ENCODE results near the gene TMPRSS12. TPM values are rescaled to one million over a fixed set of nuclear protein-coding genes. Genes with fewer than 3 reads are reported as not detected.
"Not testable (repeated sequence)": the region's sequence is repeated elsewhere in the genome, so short reads cannot be mapped to it uniquely, and the experiment has no call there.

TMPRSS12 gene
- total RNA-seq, 1 experiment from 2014 or later, result not detected

DNA sequence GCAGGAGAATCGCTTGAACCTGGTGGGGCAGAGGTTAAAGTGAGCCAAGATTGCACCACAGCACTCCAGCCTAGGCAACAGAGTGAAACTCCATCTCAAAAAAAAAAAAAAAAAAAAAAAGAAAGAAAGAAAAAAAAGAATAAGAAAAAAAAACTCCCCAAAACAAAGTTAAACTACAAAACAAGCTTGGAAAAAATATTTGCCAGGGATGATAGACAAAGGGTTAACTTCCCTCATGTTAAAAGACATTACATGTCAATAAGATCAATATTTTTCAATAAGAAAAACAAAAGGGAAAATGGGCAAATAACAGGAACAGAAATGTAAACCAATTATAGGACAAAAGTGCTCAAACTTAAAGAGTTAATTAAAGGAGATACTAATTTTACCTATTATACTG is 83.2 kb downstream of the TMPRSS12 start:
- no peak for DNase-seq (ENCODE audit: low spot score)

DNA sequence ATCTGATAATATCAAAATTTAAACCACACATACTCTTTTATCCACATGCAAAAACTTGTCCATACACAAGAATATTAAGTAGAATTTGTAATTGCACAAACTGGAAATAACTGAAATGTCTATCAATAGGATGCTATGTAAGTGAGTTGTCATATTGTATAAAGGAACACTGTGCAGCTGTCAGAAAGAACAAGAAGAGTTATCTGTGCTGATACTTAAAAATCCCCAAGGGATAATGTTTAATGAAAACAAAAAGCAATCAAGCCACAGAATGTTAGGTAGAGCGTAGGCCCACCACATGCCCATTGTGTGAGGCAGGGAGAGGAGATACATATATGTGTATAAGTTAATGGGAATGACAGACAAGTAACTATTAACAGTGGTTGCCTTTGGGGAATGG is 83.7 kb downstream of the TMPRSS12 start:
- no peak for DNase-seq (ENCODE audit: low spot score)

DNA sequence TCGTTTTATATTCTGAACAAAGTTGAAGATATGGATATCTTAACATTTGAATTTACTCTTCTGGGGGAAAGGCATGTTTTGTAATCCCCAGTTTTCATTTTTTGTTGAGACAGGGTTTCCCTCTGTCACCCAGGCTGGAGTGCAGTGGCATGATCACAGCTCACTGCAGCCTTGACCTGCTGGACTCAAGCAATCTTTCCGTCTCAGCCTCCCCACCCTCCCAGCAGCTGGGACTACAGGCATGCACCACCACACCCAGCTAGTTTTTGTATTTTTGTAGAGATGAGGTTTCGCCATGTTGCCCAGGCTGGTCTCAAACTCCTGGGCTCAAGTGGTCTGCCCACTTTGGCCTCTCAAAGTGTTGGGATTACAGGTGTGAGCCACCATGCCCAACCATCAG is 84.2 kb downstream of the TMPRSS12 start:
- DNase-seq (ENCODE audit: low spot score), result not testable (repeated sequence)

DNA sequence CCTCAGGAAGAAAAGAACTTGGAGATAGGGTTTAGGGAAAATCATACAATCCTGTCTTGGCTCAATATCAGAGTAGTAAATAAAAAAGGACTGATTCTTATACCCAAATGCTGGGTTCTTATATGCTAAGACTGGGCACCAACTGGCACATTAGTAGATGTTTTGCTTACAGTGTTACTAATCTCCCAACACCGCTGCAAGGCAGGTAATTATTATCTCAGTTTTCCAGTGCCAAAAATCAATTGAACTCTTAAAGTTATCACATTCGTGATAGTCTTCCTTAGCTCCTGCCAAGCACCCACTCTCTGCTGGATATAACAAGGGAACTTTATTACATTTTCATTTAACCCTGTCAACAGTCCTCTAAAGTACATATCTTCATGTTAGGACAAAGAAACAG is 84.6 kb downstream of the TMPRSS12 start:
- DNase-seq (ENCODE audit: low spot score), result no peak

DNA sequence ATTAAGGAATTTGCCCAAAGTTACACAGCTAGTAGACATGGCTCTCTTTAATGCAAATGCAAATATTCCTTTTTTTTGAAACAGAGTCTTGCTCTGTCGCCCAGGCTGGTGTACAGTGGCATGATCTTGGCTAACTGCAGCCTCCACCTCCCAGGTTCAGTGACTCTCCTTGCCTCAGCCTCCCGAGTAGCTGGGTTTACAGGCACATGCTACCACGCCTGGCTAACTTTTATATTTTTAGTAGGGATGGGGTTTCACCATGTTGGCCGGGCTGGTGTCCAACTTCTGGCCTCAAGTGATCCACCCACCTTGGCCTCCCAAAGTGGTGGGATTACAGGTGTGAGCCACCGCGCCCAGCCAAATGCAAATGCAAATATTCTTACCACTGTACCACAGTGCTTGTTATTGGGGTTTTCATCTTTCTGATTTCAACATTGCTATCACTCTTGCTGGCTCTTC is 85.1 kb downstream of the TMPRSS12 start:
- no peak for DNase-seq (ENCODE audit: low spot score)

DNA sequence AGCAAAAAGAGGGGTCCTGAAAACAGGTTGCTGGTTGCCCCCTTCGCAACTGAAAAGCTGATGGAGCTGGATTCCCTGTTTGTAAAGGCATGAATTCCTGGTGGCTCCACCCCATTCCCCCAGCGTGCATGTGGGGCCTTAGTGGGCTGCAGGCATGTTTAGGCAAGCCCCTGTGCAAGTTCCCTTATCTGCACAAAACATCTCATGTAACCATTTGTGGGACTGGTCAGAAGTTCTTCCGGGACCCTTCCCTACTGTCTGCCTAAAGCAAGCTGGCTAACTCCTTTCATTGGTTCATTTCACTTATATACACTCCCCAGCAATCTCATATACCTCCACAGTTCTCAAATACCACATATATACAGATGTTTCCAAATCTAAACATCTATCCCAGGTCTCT is 85.7 kb downstream of the TMPRSS12 start:
- no peak for DNase-seq (ENCODE audit: low spot score)

DNA sequence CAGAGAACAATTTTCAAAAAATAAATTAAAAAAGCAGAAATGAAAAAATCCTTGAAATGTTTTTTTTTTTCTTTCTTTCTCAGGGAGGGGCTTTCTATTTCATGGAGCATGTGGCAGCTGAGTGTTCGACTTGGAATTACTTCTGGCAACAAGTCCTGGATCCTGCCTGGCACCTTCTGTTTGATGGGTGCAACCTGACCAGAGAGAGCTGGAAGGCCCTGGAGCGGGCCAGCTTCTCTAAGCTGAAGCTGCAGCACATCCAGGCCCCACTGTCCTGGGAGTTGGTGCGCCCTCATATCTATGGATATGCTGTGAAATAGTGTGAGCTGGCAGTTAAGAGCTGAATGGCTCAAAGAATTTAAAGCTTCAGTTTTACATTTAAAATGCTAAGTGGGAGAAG is 87.1 kb downstream of the TMPRSS12 start:
- DNase-seq (ENCODE audit: low spot score), result no peak

DNA sequence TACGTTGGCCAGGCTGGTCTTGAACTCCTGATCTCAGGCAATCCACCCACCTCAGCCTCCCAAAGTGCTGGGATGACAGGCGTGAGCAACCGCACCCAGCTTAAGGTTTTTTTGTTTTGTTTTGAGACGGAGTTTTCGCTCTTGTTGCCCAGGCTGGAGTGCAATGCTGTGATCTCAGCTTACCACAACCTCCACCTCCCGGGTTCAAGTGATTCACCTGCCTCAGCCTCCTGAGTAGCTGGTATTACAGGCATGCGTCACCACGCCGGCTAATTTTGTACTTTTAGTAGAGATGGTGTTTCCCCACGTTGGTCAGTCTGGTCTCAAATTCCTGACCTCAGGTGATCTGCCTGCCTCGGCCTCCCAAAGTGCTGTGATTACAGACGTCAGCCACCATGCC is 87.8 kb downstream of the TMPRSS12 start:
- DNase-seq (ENCODE audit: low spot score), result not testable (repeated sequence)

DNA sequence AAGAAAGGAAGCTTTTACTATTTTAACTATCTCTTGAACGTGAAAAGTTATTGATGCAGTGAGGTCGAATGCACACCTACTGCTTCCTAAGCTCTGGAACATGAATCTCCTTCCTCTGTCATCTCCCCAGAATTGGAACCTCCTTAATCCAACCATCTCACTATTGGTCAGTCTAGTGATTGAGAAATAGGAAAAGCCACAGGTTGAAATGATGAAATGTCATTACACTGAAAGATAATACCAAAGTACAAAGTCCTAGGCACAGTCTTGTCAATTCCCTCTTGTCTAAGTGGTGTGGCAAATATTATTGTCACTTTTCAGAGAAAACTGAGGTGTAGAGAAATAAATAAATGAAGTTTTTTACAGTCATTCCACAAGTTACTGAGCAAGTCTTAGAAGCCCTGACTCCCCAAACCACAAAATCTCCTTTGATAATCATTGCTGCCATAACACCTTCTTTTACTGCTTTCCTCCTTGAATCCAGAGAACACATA is 90.1 kb downstream of the TMPRSS12 start:
- no peak for DNase-seq (ENCODE audit: low spot score)

DNA sequence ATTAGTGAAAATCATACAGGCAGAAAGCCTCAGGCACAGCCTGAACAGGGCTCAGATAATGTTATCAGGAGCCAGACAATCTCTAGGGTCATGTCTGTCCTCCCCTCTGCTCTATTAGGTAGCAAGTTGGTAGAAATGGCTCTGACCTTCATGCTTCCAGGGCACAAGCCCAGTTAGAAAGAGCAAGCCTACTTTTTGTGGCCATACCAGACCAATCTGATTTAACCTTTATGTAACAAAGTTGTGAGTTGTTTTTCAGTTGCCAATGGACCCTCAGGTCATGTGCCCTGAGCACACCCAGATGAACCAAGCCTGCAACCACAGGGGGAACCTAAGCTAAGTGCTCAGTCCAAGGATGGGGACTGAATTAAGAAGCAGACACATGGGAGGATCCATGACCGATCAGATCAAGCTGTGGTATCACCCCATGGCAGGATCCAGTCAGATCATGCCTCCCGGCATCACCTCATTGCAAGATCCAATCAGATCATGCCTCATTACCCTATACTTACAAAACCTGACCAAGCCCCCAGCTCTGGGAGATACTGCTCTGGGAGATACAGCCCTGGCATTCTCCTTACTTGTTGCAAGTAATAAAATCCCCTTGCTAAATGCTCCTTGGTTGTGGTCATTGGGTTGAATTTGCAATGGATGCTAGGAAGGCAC is 90.9 kb downstream of the TMPRSS12 start:
- DNase-seq (ENCODE audit: low spot score), result no peak

DNA sequence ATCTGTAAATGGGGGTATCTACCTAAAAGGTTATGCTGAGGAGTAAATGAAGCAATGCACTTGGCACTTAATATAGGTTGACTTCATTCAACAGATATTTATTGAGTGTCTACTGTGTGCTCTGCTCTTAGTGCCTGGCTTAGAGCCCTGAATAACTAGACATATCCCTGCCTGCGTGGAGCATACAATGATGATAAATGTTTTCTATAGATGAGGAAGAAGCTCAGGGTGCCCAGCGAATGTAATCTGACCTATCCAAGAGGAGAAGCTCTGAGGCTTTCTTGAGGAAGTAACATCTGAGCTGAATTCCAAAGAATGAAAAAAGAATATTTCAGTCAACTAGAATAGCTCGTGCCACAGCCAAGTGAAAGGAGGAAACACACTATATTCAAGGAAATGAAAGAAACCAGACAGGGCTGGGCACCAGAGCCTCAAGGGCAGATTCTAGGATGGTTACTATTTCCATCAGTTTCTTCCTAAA is 91.7 kb downstream of the TMPRSS12 start:
- no peak for DNase-seq (ENCODE audit: low spot score)

DNA sequence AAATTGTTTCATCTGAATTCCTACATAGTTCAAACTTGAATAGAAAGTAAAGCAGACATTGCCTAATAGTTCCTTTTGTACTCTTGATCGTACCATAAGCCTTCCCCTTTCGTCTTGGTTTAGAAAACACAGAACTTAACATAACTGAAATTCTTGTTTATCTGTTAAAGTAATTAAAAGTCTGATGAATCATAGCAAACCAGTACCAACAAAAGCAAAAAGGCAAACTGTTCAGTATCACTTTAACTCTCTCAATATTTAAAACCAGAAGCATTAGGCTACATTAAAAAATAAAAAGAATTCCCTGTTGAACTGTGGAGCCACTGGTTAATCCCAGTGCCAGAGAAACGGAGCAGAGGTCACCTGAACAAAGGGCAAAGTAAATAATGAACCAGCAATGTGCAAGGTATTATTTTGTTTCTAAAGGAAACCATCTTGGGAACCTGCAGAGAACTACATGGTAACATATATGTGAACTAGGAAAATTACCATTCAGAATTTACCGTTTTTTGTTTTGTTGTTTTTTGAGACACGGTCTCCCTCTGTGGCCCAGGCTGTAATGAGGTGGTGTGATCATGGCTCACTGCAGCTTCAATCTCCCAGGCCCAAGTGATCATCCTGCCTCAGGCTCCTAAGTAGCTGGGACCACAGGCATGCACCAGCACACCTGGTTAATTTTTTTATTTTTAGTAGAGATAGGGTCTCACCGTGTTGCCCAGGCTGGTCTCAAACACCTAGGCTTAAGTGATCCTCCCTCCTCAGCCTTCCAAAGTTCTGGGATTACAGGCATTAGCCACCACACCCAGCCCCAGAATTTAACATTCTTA is 92.5 kb downstream of the TMPRSS12 start:
- no peak for DNase-seq (ENCODE audit: low spot score)

DNA sequence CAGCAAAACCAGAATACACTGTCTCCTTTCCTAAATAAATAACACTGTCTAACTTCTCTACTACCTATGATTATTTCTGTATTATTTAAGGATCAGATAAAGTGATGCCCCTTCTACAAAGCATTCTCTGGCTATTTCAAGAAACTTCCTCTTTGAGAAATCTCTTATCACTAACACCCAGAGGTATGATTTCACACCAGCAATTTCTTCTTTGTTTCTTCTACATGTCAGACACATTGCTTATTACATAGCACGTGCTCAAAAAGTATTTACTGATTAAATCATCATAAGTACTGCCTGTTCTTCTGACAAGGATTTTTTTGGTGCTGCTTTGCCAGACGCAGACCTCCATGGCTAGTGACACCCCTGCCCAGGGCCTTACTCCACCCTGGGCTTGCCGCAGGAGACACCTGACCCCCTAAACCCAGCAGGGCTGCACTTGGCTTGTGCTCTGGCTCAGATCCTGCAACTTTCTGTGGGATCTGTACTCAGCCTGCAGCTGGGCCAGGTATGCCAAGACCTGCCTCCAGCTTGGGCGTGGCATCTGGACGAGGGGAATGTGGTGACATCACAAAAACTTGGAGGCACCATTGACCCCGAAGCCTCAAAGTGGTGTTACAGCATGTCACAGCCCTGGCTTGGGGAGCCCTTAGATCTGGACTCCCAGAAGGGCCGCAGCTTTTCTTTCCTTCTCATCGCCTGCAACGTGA is 94.2 kb downstream of the TMPRSS12 start:
- no peak for DNase-seq (ENCODE audit: low spot score)

Other genes with a start within 250 kb of the TMPRSS12 start
- gene ATF1, start 78.8 kb upstream of the TMPRSS12 start, total RNA-seq (2014; rRNA removed; shearing (Covaris generic)), result 24.3 and 24.8 TPM in 2 replicates
- gene HIGD1C, start 109.6 kb downstream of the TMPRSS12 start, total RNA-seq (2014; rRNA removed; shearing (Covaris generic)), result not detected in 2 replicates
- 41.3 and 51.6 TPM in 2 replicates for gene SLC11A2, start 183.5 kb downstream of the TMPRSS12 start, total RNA-seq (2014; rRNA removed; shearing (Covaris generic))
- 21.9 and 23.7 TPM in 2 replicates for gene LETMD1, start 205.4 kb downstream of the TMPRSS12 start, total RNA-seq (2014; rRNA removed; shearing (Covaris generic))
- gene CSRNP2, start 240.7 kb downstream of the TMPRSS12 start, total RNA-seq (2014; rRNA removed; shearing (Covaris generic)), result 18.4 and 32.3 TPM in 2 replicates

Measured in A172 (cell line).